ENCODE data around the gene TPP2.

Gene TPP2

GRCh38 chr13:102700088-102701031, 103.6 kb downstream of the TPP2 start:
- H3K9me3 Mint-ChIP-seq, result peaks cover 24% of the 10 kb centered on the region
- TF ChIP-seq, protein P1, sequence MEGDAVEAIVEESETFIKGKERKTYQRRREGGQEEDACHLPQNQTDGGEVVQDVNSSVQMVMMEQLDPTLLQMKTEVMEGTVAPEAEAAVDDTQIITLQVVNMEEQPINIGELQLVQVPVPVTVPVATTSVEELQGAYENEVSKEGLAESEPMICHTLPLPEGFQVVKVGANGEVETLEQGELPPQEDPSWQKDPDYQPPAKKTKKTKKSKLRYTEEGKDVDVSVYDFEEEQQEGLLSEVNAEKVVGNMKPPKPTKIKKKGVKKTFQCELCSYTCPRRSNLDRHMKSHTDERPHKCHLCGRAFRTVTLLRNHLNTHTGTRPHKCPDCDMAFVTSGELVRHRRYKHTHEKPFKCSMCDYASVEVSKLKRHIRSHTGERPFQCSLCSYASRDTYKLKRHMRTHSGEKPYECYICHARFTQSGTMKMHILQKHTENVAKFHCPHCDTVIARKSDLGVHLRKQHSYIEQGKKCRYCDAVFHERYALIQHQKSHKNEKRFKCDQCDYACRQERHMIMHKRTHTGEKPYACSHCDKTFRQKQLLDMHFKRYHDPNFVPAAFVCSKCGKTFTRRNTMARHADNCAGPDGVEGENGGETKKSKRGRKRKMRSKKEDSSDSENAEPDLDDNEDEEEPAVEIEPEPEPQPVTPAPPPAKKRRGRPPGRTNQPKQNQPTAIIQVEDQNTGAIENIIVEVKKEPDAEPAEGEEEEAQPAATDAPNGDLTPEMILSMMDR (IDR thresholded peaks at IDR 0.05), result no peak
- H3K36me3 Mint-ChIP-seq (ENCODE audit: low read depth), result peaks cover 4% of the 10 kb centered on the region
- H3K27ac Mint-ChIP-seq, result peak overlapping the region; percentile 83
- H3K27me3 Mint-ChIP-seq (ENCODE audit: low read depth, poor library complexity), result peaks cover 3% of the 10 kb centered on the region
- H3K4me1 Mint-ChIP-seq, result peaks cover 47% of the 10 kb centered on the region
- H3K4me3 Mint-ChIP-seq, result no peak overlapping the region
- DNase-seq, result peak; percentile 24

DNA sequence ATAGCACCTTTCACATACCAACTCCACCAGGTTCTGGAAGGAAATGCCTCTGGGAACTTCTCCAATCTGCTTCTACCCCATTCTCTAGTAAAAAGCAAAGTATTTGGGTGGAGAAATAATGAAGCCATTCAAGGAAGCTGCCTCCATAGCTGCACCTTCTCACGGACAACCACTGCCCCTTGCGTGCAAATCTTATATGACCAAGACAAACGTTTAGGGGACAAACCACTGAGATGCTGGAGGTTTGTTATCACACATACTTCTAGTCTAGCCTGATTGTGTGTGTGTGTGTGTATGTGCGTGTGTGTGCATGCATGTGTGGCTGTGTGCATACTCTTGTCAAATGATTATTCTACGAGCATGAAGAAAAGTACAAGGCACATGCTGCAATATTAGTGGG, 104.5 kb downstream of the TPP2 start:
- Mint-ChIP-seq H3K4me3 (no peak overlapping the region), H3K4me1 (peaks cover 50% of the 10 kb centered on the region), H3K27ac (no peak overlapping the region), H3K36me3 (ENCODE audit: low read depth) (peaks cover 4% of the 10 kb centered on the region), H3K9me3 (peaks cover 24% of the 10 kb centered on the region), H3K27me3 (ENCODE audit: low read depth, poor library complexity) (peaks cover 3% of the 10 kb centered on the region)
- TF ChIP-seq, protein P1 (IDR thresholded peaks at IDR 0.05), result no peak
- no peak for DNase-seq

- H3K4me1 Mint-ChIP-seq, result peaks cover 53% of the 10 kb centered on the region
- H3K27ac Mint-ChIP-seq, result peak overlapping the region; percentile 75
These were observed 106.4 kb downstream of the TPP2 start for GRCh38 chr13:102702965-102703725.

DNA sequence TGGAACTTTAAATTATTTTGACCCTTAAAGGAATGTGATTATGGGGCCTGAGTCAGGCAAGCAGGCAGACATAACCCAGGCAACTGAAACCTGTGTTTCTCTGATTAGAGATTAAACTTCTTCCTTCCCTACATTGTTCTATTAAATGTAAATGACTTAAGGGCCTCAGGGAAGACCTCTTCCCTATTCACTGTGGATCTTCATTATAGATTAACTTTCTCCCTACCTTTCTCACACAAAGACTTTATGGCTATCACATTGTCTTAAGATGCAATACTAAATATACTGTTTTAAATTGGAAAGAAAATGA, 106.9 kb downstream of the TPP2 start:
- TF ChIP-seq, protein P1 (IDR thresholded peaks at IDR 0.05), result no peak
- Mint-ChIP-seq H3K27ac (peak overlapping the region; percentile 1), H3K4me1 (peaks cover 53% of the 10 kb centered on the region)

More at GRCh38 chr13:102702965-102703725, 106.4 kb downstream of the TPP2 start:
- TF ChIP-seq, protein P1 (IDR thresholded peaks at IDR 0.05), result no peak
- Mint-ChIP-seq H3K27me3 (ENCODE audit: low read depth, poor library complexity) (peaks cover 4% of the 10 kb centered on the region), H3K4me3 (no peak overlapping the region), H3K9me3 (peaks cover 14% of the 10 kb centered on the region), H3K36me3 (ENCODE audit: low read depth) (peaks cover 4% of the 10 kb centered on the region)
- DNase-seq, result no peak

DNA sequence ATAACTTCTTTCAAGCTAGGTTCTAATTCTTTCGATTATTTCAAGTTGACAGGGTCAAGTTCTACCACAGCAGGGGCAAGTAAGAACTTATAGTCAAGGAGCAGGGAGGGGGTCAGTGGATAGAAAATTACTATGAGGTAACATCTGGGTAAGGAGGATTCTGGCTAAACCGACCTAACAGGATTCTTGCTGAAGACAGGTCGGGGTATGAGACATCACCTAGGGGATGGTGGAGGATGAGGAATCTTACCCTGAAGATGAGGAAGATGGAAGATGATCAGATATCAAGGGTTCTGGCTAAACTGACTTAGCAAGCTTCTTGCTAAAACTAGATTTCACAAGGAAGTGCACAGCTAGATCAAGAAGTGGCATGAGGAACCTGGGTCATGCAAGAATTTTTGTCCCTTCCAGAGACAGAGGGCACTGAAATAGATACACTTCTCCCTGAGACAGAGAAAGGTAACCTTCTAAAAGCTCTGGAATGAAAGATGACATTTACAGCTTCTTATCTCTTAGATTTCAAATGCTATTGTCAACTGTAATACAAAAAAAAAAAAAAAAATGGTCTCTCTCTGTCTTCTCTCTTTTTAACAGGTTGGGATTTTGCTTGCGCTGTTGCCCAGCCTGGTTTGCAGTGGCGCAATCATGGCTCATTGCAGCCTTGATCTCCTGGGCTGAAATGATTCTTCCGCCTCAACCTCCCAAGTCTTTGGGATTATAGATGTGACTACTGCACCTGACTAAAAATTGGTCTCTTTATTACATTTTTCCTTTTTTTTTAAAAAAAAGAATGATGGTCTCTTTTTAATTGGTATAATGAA, 107.7 kb downstream of the TPP2 start:
- H3K27me3 Mint-ChIP-seq (ENCODE audit: low read depth, poor library complexity), result peaks cover 10% of the 10 kb centered on the region
- H3K27ac Mint-ChIP-seq, result no peak overlapping the region
- peaks cover 11% of the 10 kb centered on the region for H3K9me3 Mint-ChIP-seq
- no peak overlapping the region for H3K4me3 Mint-ChIP-seq
- no peak for DNase-seq
- H3K36me3 Mint-ChIP-seq (ENCODE audit: low read depth), result no peaks in the 10 kb centered on the region
- TF ChIP-seq, protein P1 (IDR thresholded peaks at IDR 0.05), result no peak
- peaks cover 53% of the 10 kb centered on the region for H3K4me1 Mint-ChIP-seq

More for the DNA sequence above, 106.9 kb downstream of the TPP2 start:
- Mint-ChIP-seq H3K4me3 (no peak overlapping the region), H3K27me3 (ENCODE audit: low read depth, poor library complexity) (peaks cover 5% of the 10 kb centered on the region), H3K36me3 (ENCODE audit: low read depth) (peaks cover 4% of the 10 kb centered on the region), H3K9me3 (peaks cover 11% of the 10 kb centered on the region)
- no peak for DNase-seq
